ENCODE results near the gene ATXN1. TPM values are rescaled to one million over a fixed set of nuclear protein-coding genes. Genes with fewer than 3 reads are reported as not detected.

The ATXN1 gene
- total and polyA plus RNA-seq, 2 experiments from 2014 or later = 4.8 to 9.1 TPM

- TF ChIP-seq ZNF462 (CRISPR knock-in tag; IDR thresholded peaks at IDR 0.05) = no peak
Measured at GRCh38 chr6:16544006-16544405, 217.3 kb downstream of the ATXN1 start (continued).

- Histone ChIP-seq H3K27me3 (ENCODE audit: insufficient read depth) (no peaks in the 10 kb centered on the region), H2AFZ (no peak overlapping the region), H3K79me2 (replicated peaks; ENCODE audit: insufficient read depth) (no peaks in the 10 kb centered on the region), H3K4me2 (no peak overlapping the region), H3K27ac (ENCODE audit: low read depth) (no peak overlapping the region), H3F3A (replicated peaks; ENCODE audit: low read depth) (no peaks in the 10 kb centered on the region), H3K4me3 (no peak overlapping the region), H4K20me1 (replicated peaks; ENCODE audit: insufficient read depth) (no peaks in the 10 kb centered on the region), H3K9me2 (ENCODE audit: insufficient read depth) (no peaks in the 10 kb centered on the region), H3K4me1 (ENCODE audit: insufficient read depth) (no peaks in the 10 kb centered on the region), H3K36me3 (ENCODE audit: insufficient read depth) (no peaks in the 10 kb centered on the region)
- H3K36me3 Mint-ChIP-seq (ENCODE audit: low read depth) = no peaks in the 10 kb centered on the region
- ATAC-seq = no peak
- no peaks in the 10 kb centered on the region for H3K27me3 Mint-ChIP-seq (ENCODE audit: insufficient read depth, low read depth, poor library complexity)
- H3K27ac Mint-ChIP-seq = no peak overlapping the region
- no peak for DNase-seq (ENCODE audit: low spot score)
- H3K4me3 Mint-ChIP-seq = no peak overlapping the region
- H3K4me1 Mint-ChIP-seq = peaks cover 3% of the 10 kb centered on the region; the same call in 2 of the 3 replicates
- no peaks in the 10 kb centered on the region for H3K9me3 Mint-ChIP-seq
- TF ChIP-seq REST (IDR thresholded peaks at IDR 0.05; ENCODE audit: unreplicated experiment) (no peak), ETS1 (IDR thresholded peaks at IDR 0.05) (no peak), ZNF114 (CRISPR knock-in tag; IDR thresholded peaks at IDR 0.05) (no peak), POLR2AphosphoS5 (IDR thresholded peaks at IDR 0.05; ENCODE audit: low read depth) (no peak), CREB1 (CRISPR knock-in tag; IDR thresholded peaks at IDR 0.05; ENCODE audit: low read depth) (no peak), CTCF (conservative IDR thresholded peaks at IDR 0.05; ENCODE audit: low read depth in 2 of 2) (no peak), JUNB (IDR thresholded peaks at IDR 0.05; ENCODE audit: unreplicated experiment) (no peak), ZNF331 (CRISPR knock-in tag; IDR thresholded peaks at IDR 0.05; ENCODE audit: low read depth) (no peak), EZH2phosphoT487 (IDR thresholded peaks at IDR 0.05; ENCODE audit: unreplicated experiment) (no peak), NANOG (IDR thresholded peaks at IDR 0.05; ENCODE audit: borderline replicate concordance) (no peak), STAT1 (IDR thresholded peaks at IDR 0.05; ENCODE audit: unreplicated experiment) (no peak)
Measured at GRCh38 chr6:16543521-16543920, 217.7 kb downstream of the ATXN1 start.

Data from GM23338 (cell line).